ENCODE measurements around the gene REN. TPM values are rescaled to one million over a fixed set of nuclear protein-coding genes. Genes with fewer than 3 reads are reported as not detected.

Gene REN
- total and polyA plus RNA-seq, 2 of the 13 experiments (the other 11 are each of a cell fraction or from before 2014, with no cell fraction given), result not detected

GRCh38 chr1:204145033-204145504 lies 21.1 kb downstream of the REN start (continued):
- peak; percentile 62; the same call in 1 of the 2 replicates for TF ChIP-seq SOX13 (IDR thresholded peaks at IDR 0.05)
- TF ChIP-seq SOX13 (CRISPR knock-in tag; conservative IDR thresholded peaks at IDR 0.05 in 1 of 2, IDR thresholded peaks at IDR 0.05 in 1 of 2), result peak in 1 of 2 experiments; percentile 95; a peak in 2 of 4 replicates
- TF ChIP-seq PHB2 (IDR thresholded peaks at IDR 0.05; ENCODE audit: partially characterized antibody), result no peak
- TF ChIP-seq ZNF724P (CRISPR knock-in tag; IDR thresholded peaks at IDR 0.05; ENCODE audit: borderline replicate concordance), result no peak
- no peak for TF ChIP-seq RELA (CRISPR knock-in tag; IDR thresholded peaks at IDR 0.05)
- TF ChIP-seq SMARCC2 (IDR thresholded peaks at IDR 0.05), result no peak
- no peak for TF ChIP-seq CENPT (CRISPR knock-in tag; IDR thresholded peaks at IDR 0.05; ENCODE audit: low read depth)
- no peak for TF ChIP-seq ZSCAN20 (CRISPR knock-in tag; IDR thresholded peaks at IDR 0.05; ENCODE audit: borderline replicate concordance)
- TF ChIP-seq GRHL1 (CRISPR knock-in tag; conservative IDR thresholded peaks at IDR 0.05), result no peak
- no peak for TF ChIP-seq DZIP1 (CRISPR knock-in tag; IDR thresholded peaks at IDR 0.05)
- no peak for TF ChIP-seq RAD21 (CRISPR knock-in tag; IDR thresholded peaks at IDR 0.05)
- no peak for TF ChIP-seq PAF1 (CRISPR knock-in tag; IDR thresholded peaks at IDR 0.05)
- no peak; the same call in 1 of the 2 replicates for TF ChIP-seq ZIK1 (CRISPR knock-in tag; IDR thresholded peaks at IDR 0.05; ENCODE audit: borderline replicate concordance, low read depth)
- TF ChIP-seq IRF9 (CRISPR knock-in tag; IDR thresholded peaks at IDR 0.05; ENCODE audit: borderline replicate concordance), result no peak
- no peak; the same call in 1 of the 2 replicates for TF ChIP-seq ZNF460 (CRISPR knock-in tag; IDR thresholded peaks at IDR 0.05; ENCODE audit: borderline replicate concordance)
- TF ChIP-seq KMT2A (CRISPR knock-in tag; IDR thresholded peaks at IDR 0.05), result no peak; the same call in 1 of the 2 replicates
- no peak for TF ChIP-seq SNAPC2 (CRISPR knock-in tag; IDR thresholded peaks at IDR 0.05)
- no peak for TF ChIP-seq ELF3 (CRISPR knock-in tag; IDR thresholded peaks at IDR 0.05)
- TF ChIP-seq TCF12 (IDR thresholded peaks at IDR 0.05), result no peak
- TF ChIP-seq TCF12 (CRISPR knock-in tag; IDR thresholded peaks at IDR 0.05), result no peak

Data from HepG2 (cell line).